Stimulated activated naive CD4-positive, alpha-beta T cell (primary cell): ENCODE data around the gene CAMTA1.
"Not testable (repeated sequence)": the region's sequence is repeated elsewhere in the genome, so short reads cannot be mapped to it uniquely, and the experiment has no call there.

Experiments
- DNase-seq, 6 experiments: peaks; one replicate each; lab custom pipeline; 2025; lab: John Stamatoyannopoulos, UW

The CAMTA1 gene

DNA sequence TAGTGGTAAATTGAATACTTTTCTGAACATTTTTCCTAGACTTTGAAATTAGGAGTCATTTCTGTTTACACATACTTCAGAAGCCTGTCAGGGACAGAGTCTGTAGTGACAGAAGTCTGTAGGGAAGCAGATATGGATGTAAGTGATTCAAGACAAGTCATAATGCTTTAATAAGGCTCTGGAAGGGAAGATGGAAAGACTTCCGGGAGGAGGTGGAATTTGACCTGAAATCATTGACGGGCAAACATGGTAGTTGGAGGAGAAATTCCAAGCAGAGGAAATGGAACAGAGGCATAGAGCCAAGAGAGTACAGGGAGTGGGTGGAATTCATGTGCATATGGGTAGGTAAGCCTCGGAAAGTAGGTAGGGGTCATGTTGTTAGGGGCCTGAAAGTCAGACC, 22.5 kb downstream of the CAMTA1 start:
- no peak for DNase-seq

DNA sequence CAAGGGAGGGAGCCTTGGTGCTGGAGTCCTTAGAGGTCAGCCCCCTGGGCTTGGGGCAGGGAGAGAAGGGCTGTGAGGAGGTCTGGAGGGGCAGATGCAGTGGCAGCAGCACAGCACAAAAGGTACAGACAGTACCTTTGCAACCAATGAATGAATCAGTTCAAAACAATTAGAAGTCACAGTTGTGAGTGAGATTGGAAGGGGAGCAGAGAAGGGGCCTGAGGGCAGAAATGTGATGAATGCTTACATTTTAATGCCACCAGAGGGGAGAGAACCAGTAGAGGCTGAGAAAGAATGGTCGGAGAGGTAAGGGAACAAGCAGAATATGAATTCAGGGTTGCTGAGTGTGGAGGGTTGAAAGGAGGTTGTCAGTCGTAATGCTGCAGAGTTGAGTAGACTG, 24.2 kb downstream of the CAMTA1 start:
- no peak for DNase-seq

DNA sequence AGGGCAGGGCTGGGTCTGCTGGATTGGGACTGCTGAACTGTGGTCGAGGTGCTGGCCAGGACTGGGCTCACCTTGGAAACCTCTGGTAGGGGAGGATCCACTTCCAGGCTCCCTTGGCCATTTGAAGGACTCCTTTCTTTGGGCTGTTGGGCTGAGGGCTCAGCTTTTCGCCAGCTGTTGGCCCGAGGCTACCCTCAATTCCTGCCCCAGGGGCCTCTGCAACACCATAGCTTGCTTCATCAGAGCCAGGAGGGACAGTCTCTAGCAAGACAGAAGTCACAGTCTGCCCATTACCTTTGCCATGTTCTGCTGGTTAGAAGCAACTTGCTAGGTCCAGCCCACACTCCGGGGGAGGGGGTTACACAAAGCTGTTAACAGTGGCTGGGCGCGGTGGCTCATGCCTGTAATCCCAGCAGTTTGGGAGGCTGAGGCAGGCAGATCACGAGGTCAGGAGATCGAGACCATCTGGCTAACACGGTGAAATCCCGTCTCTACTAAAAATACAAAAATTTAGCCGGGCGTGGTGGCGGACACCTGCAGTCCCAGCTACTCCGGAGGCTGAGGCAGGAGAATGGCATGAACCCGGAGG, 25.0 kb downstream of the CAMTA1 start:
- DNase-seq, result not testable (repeated sequence)

DNA sequence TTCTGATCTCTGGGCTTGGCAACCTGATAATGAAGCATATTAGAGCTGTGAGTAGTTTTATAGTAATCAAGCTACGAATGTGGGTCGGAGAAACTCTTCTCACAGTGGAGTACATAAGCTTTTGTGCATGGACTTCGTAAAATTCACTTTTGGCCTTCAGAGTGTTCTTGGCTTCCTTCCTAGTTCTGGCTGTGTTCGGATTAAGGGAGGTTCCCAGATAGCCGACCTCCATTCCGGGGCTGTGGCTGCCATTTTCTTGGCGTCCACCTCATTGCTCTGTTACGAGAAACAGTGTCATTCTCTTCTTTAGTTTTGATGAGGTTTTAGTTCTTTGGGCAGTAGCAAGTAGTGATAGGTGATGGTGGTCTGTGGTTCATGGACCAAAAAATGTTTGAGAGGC, 26.3 kb downstream of the CAMTA1 start:
- no peak for DNase-seq

GRCh38 chr1:6813165-6813564, 27.9 kb downstream of the CAMTA1 start:
- no peak for DNase-seq

- no peak for DNase-seq
These were observed 30.5 kb downstream of the CAMTA1 start for GRCh38 chr1:6815726-6816125.

DNA sequence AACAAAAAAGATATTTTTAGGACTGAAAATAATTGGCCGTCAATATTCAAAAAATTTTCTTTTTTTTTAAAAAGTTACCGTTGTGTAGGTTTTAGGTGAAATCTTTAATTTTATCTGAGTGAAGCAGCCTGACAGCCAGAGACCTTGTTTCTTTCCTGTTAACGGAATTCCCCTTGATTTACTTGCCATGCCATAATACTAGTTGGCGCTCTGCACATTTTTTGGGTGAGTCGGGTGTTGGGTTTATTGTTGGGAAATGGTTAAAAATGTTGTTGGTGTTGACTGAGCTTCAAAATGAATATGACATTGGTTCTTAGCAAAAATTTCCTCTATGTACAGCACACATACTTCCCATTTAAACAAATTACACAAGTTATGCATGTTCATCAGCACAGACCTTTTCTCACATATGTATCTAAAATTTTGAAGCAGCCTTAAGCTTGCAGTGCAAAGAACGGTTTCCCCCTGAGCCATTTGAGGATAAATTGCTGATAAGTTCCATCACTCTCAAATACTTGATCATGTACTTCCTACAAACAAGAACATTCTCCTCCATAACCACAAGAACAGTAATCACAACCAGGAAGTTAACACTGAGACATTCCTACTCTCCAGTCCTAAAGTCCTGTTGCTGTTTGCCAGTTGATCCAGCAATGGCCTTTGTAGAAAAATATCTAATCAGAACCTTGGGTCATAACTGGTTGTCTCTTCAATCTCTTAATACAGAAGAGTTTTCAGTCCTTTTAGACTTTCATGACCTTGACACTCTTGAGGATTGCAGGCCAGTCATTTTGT, 34.2 kb downstream of the CAMTA1 start:
- no peak for DNase-seq

DNA sequence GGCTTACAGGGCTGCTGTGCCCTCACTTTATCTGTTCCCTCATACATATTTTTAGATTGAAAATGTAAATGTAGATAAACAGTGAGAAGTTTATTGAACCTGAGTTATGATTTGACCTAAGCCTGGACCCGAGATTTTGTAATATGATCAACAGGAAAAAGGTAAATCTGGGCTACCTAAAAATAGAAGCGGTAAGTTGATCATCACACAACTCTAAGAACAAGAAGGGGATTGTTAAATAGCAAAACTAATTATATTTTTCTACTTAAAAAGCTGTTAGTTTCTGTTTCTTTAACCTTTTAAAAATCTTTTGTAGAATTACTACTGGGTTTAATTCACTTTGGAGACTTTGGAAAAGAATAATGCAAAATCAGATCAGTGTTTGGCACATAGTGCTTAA, 35.6 kb downstream of the CAMTA1 start:
- DNase-seq, result no peak

DNA sequence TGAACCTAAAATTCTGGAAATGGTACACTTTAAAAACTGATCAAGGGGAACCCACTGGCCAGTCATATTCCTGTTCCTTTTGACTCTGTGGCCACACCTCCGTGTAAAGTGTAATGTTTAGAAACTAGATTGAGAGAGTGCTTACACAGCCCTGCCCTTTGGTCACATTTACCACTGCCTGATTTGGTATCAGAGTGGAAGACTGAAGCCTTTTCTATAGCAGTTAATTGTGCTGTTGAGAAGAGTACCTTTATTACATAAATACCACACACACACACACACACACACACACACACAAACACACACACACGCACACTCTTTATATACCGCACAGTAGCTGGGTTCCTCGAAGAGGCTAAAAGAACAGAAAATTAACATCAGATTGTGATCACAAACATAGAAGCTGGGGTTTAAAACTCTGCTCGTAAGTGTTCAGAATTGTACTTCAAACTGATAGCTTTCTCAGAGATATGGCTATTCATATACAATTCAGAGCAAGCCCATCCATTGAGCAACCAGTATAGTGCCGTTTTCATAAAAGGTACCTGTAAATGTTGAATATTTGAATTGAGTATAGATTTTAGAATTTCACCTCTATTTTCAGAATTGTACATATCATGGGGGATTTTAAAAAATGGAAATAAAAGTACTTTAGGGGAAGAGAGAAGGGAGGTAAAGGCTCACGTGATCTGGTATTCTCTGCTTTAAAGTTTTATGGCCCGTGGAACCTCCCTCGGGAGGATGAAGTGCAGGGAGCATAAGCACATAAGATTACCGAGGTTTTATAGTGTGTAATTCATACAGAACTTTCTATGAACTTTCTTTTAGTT, 37.5 kb downstream of the CAMTA1 start:
- DNase-seq, result no peak

DNA sequence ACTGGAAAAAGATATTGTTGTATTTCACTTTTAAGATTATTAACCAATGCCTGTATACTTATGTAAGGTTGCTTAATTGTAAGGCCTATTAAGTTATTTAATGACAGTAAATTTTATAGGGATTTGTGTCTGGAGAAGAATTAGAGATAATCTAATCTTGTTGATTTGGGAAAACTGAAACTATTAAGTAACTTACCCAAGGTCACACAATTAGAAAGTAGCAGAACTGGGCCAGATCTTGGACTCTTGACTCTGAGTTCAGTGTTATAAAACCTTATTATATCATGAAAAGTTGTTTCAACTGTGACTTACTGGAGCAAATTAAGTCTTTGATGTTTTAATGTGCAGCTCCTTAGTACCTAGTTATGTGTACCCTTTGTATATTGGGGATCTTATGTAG, 38.5 kb downstream of the CAMTA1 start:
- no peak for DNase-seq

DNA sequence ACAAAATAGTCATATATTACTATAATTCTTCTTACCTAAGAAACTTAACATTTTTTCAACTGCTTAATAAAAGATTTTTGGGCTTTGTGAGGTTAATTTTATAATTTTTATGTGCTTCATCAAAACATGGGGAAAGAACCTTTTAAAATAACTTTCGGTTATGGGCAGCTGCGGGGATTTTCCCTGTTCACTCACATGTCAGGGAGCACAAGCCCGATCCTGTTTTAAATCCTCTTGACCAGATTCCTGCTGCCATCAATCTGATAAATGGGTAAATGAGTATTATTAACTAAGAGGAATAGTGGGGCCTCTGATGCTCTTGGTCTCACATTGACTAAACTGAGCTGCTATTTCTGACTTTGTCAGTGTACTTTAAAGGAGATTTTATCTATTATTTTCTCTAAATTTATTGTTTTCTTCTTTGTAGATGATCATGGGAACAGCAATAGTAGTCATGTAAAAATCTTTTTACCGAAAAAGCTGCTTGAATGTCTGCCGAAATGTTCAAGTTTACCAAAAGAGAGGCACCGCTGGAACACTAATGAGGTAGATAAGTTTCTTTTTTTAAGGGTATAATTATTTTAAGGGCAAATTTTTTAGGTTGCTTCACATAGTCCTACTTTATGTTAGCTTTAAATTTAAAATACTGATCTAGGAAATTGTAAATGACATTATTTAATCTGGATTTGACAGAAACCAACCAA, 39.6 kb downstream of the CAMTA1 start:
- DNase-seq, result no peak

DNA sequence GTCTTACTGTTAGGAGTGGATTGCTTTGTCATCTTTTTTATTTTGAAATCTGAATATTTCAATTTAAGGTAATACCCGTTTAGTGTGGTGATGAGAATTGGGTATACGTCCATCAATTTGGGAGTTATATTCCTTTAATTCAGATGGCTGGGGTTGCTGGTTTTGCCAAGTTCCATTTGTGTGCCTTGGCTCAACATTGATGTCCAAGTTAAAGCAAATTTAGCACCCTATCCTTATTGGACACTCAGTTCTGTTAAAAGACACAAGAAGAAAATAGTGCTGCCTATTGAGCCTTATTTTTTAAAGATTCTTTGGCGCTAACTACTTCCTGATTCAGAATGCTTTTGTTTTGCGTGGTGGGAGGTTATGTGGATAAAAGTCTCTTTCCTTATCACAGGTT, 40.6 kb downstream of the CAMTA1 start:
- no peak for DNase-seq

- DNase-seq, result no peak
These were observed 41.8 kb downstream of the CAMTA1 start for GRCh38 chr1:6827079-6827478.

- DNase-seq, result no peak
These were observed 42.4 kb downstream of the CAMTA1 start for GRCh38 chr1:6827630-6828165.

DNA sequence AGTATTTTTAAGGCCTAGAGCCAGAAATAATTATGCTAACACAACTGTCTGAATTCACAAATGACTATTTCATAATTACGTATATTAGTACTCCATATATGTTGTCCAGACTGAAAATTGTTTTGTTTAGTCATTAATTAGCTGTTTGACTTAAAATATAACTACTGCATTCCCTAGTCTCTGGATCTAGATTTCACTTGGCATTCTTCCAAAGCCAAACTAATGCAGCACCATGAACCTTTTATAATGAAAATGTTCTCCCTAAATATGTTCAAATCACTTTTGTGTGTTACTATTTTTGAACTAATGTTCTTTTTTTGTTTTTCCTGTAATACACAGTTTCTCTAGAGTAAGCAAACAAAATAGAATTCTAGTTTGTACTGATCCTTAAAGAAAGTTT, 46.1 kb downstream of the CAMTA1 start:
- no peak for DNase-seq

- DNase-seq, result not testable (repeated sequence)
These were observed 46.8 kb downstream of the CAMTA1 start for GRCh38 chr1:6832006-6832405.

GRCh38 chr1:6832531-6833188, 47.4 kb downstream of the CAMTA1 start:
- DNase-seq, result no peak

- DNase-seq, result no peak
These were observed 48.5 kb downstream of the CAMTA1 start for GRCh38 chr1:6833804-6834203.

DNA sequence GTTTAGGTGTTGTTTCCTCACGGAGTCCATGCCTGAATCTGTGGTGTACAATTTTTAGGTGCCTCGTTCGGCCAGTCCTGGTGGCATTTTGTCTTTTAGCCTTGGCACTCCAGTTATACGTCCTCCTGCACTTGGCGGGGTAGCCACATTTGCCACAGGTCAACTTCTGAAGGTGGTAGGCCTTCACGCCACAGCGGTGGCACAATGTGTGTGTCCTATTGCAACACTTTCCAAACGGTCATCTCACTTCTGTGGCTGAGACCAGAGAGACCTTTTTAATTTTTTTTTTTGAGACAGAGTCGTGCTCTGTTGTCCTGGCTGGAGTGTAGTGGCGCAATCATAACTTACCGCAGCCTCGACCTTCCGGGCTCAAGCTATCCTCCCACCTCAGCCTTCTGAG, 49.1 kb downstream of the CAMTA1 start:
- DNase-seq, result no peak

DNA sequence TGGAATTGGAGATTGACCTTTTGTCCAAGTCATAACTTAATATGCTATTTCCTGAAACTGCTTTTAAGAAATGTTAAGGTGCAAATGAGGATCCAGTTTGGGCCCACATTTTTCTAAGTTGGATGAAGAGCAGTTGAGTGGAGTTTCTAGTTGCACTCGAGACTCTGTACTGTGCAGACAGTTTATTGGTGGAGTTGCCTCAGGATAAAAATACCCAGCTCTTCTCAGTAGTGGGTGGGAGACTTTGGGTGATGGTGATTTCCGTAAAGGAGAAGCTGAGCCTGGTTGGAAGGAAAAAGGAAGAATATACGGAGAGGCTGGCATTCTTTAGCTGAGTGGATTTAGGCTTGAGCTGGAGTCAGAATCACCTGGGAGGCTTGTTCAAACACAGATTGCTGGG, 49.9 kb downstream of the CAMTA1 start:
- no peak for DNase-seq

DNA sequence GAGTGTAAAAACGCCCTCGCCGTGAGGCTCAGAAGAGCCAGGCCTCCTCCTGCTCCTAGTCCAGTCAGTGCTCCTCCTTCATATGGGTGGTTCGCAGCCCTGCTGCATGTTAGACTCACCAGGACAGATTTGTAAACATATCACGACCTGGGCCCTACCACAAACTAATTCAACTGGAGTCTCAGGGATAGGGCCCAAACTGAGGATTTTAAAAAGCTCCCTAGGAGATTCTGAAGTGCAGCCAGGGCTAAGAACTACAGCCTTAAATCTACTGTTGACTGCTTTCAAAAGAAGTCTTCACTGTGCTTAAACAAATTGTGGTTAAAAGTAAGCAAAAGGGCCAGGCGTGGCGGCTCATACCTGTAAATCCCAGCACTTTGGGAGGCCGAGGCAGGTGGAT, 57.0 kb downstream of the CAMTA1 start:
- no peak for DNase-seq

DNA sequence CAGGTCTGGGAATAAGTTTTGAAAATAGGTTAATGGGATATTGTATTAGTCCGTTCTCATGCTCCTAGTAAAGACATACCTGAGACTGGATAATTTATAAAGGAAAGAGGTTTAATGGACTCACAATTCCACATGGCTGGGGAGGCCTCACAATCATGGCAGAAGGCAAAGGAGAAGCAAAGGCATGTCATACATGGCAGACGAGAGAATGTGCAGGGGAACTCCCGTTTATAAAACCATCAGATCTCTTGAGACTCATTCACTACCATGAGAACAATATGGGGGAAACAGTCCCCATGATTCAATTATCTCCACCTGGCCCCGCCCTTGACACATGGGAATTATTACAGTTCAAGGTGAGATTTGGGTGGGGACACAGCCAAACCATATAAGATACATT, 60.5 kb downstream of the CAMTA1 start:
- not testable (repeated sequence) for DNase-seq
